B cell (primary cell): Measurements from ENCODE around the gene SLC1A4. TPM values are rescaled to one million over a fixed set of nuclear protein-coding genes. Genes with fewer than 3 reads are reported as not detected.

Experiments
- ATAC-seq: fragments of 200-7000 bp; cut with Tn5 transposase; one replicate; pipeline ENCODE4 v1.10.0; 2021; ENCODE audit warnings: low read depth, mild to moderate bottlenecking, moderate number of reproducible peaks, moderate library complexity
- CTCF ChIA-PET: fragments of 350-600 bp; sonication (Branson Sonifier 250); formaldehyde crosslinking; loops from one replicate; lab custom pipeline; 2021; ENCODE audit warnings: antibody characterized with exemption, inconsistent platforms; lab: Charles Lee
- POLR2A ChIA-PET: fragments of 350-600 bp; sonication (Branson Sonifier 250); formaldehyde crosslinking; loops from one replicate; lab custom pipeline; 2021; ENCODE audit warnings: antibody characterized with exemption; lab: Charles Lee
- DNase-seq: peaks from one replicate; pipeline ENCODE4 v3.0.0; 2013
- H2AFZ ChIP-seq: 2 replicates; pipeline ENCODE4 v1.6.1; 2012; ENCODE audit warnings: mild to moderate bottlenecking, low read depth, low read length; ENCODE audit not compliant: insufficient read depth, poor library complexity, severe bottlenecking
- H3K27ac ChIP-seq, 2 donors: 1 replicate in 1 of 2; 2 replicates in 1 of 2; pipeline ENCODE4 v1.5.1; 2012 to 2013; ENCODE audit warnings: low read length in 2 of 2, mild to moderate bottlenecking in 2 of 2, moderate library complexity in 1 of 2
- H3K27me3 ChIP-seq, 4 experiments: fragments of 200-600 bp in 1 of 4; sonication (generic) in 1 of 4; replicated peaks in 1 of 4; 1 replicate in 2 of 4; 2 replicates in 2 of 4; pipeline versions ENCODE4 v1.6.1 to v1.7.0; 2013 to 2016; ENCODE audit warnings: low read length in 3 of 4, mild to moderate bottlenecking in 2 of 4, mixed read lengths in 1 of 4, moderate library complexity in 1 of 4; ENCODE audit not compliant: insufficient read depth in 4 of 4, control insufficient read depth in 3 of 4; ENCODE audit errors: control extremely low read depth in 1 of 4
- H3K36me3 ChIP-seq, 2 experiments: replicated peaks in 1 of 2; 1 replicate in 1 of 2; 2 replicates in 1 of 2; pipeline versions ENCODE4 v1.6.1 to v1.7.1; 2013; ENCODE audit warnings: low read length in 1 of 2; ENCODE audit not compliant: insufficient read depth in 2 of 2, control insufficient read depth in 1 of 2; ENCODE audit errors: control extremely low read depth in 1 of 2, extremely low read depth in 1 of 2
- H3K4me1 ChIP-seq, 2 donors: fragments of 200-600 bp in 1 of 2; sonication (generic) in 1 of 2; 1 replicate in 1 of 2; 2 replicates in 1 of 2; pipeline versions ENCODE4 v1.5.1 to v1.6.1; 2013 to 2017; ENCODE audit warnings: low read length in 2 of 2; ENCODE audit not compliant: control insufficient read depth in 2 of 2, insufficient read depth in 2 of 2
- H3K4me2 ChIP-seq: replicated peaks from 2 replicates; pipeline ENCODE3; 2012; ENCODE audit warnings: mild to moderate bottlenecking, low read depth, low read length; ENCODE audit not compliant: poor library complexity, severe bottlenecking
- H3K4me3 ChIP-seq, 5 experiments: fragments of 200-600 bp in 1 of 5; sonication (generic) in 1 of 5; 1 replicate in 3 of 5; 2 replicates in 2 of 5; pipeline versions ENCODE4 v1.5.1 to v1.7.0; 2011 to 2016; ENCODE audit warnings: low read length in 4 of 5, mild to moderate bottlenecking in 4 of 5, low read depth in 2 of 5, control low read depth in 1 of 5, moderate library complexity in 1 of 5; ENCODE audit not compliant: insufficient read depth in 1 of 5; ENCODE audit errors: control extremely low read depth in 1 of 5, extremely low read depth in 1 of 5
- H3K79me2 ChIP-seq: fragments of 200-600 bp; sonication (generic); one replicate; pipeline ENCODE4 v1.6.0; 2016; ENCODE audit warnings: low read length; ENCODE audit not compliant: control insufficient read depth, insufficient read depth
- H3K9ac ChIP-seq: fragments of 200-600 bp; sonication (generic); 2 replicates; pipeline ENCODE4 v1.6.1; 2017; ENCODE audit warnings: mild to moderate bottlenecking, low read length, moderate library complexity
- H3K9me3 ChIP-seq, 3 donors: one replicate each; pipeline versions ENCODE4 v1.6.1 to v1.7.1; 2013; ENCODE audit warnings: low read length in 2 of 3; ENCODE audit not compliant: control insufficient read depth in 2 of 3, insufficient read depth in 1 of 3; ENCODE audit errors: control extremely low read depth in 1 of 3
- H4K20me1 ChIP-seq: 2 replicates; pipeline ENCODE4 v1.6.0; 2012; ENCODE audit warnings: mild to moderate bottlenecking, low read length; ENCODE audit not compliant: insufficient read depth, control insufficient read depth, poor library complexity, severe bottlenecking
- H3K27ac Mint-ChIP-seq: one replicate; pipeline ENCODE4 v1.8.0; 2021; ENCODE audit warnings: mixed read lengths
- H3K27me3 Mint-ChIP-seq: one replicate; pipeline ENCODE4 v1.8.0; 2021; ENCODE audit warnings: mixed read lengths
- H3K4me1 Mint-ChIP-seq: one replicate; pipeline ENCODE4 v1.8.0; 2021; ENCODE audit warnings: mixed read lengths
- H3K4me3 Mint-ChIP-seq: one replicate; pipeline ENCODE4 v1.8.0; 2021; ENCODE audit warnings: mixed read lengths
- H3K9me3 Mint-ChIP-seq: one replicate; pipeline ENCODE4 v1.8.0; 2022; ENCODE audit warnings: mixed read lengths; ENCODE audit not compliant: insufficient read depth
- EZH2 ChIP-seq: IDR thresholded peaks from 2 replicates; pipeline ENCODE4 v1.6.1; 2012; ENCODE audit warnings: borderline replicate concordance, low read depth, mild to moderate bottlenecking, moderate library complexity, low read length; ENCODE audit not compliant: insufficient read depth, poor library complexity, severe bottlenecking
- WGBS: methylation state at CpG from one replicate; pipeline ENCODE4 v1.1.5; 2013; ENCODE audit warnings: missing lambda C conversion rate; ENCODE audit not compliant: insufficient coverage; 5-methylcytosine and 5-hydroxymethylcytosine counted together
- intact Hi-C: fragments of 100-400 bp; cut with micrococcal nuclease; formaldehyde crosslinking; loops from one replicate; pipeline ENCODE4 v1.10.0; 2022
- polyA plus RNA-seq: library from polyadenylated mRNA; depleted of rRNA; stranded (reverse); fragments of >200 nt; gene quantifications from 2 replicates; pipeline ENCODE4 v1.2.3, GENCODE V29; 2012
- total RNA-seq, 2 donors: library from RNA; stranded (reverse); fragments of 120-200 nt in 1 of 2; gene quantifications; 1 replicate in 1 of 2; 2 replicates in 1 of 2; pipeline versions ENCODE4 v1.2.3 to v1.2.4, GENCODE V29; 2013 to 2022
- TF ChIP-seq, protein P1 (sequence below): fragments of 200-600 bp; IDR thresholded peaks from one replicate; pipeline ENCODE4 v1.8.0; 2022; ENCODE audit warnings: antibody characterized with exemption, mild to moderate bottlenecking

Gene SLC1A4
- total and polyA plus RNA-seq, 2 donors (not counting 1 experiment from before 2014, with no cell fraction given): 1.7 to 15.7 TPM

DNA sequence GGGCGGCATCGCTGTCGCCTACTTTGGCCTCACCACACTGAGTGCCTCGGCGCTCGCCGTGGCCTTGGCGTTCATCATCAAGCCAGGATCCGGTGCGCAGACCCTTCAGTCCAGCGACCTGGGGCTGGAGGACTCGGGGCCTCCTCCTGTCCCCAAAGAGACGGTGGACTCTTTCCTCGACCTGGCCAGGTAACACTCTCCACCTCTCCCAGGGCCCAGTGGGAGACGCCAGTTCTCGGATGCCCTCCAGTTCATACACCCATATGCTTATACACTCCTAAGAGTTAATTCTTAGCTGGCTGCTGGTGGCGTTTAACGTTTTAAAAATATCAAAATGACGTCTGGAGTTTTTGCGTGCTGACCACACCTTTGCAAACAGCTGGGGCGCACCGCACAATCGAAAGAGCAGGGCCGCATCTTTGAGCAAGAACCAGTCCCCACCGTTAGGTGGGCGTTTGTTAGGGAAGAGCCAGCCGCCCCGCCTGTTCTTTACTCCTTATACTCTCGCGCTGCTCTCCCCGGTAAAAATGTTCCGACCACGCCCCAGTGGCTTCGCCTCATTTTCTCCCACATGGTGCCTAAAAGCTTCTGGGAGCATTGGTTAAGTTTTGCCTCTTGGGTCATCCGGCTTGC is 899 bp downstream of the SLC1A4 start:
- Histone ChIP-seq H3K36me3 (peaks cover 0 to under 1% of the 10 kb centered on the region in 2 experiments), H2AFZ (peak overlapping the region; percentile 82), H4K20me1 (no peaks in the 10 kb centered on the region), H3K79me2 (peaks cover 36% of the 10 kb centered on the region), H3K27me3 (no peaks in the 10 kb centered on the region), H3K4me1 (peaks cover 17 to 24% of the 10 kb centered on the region in 2 donors), H3K4me3 (peak overlapping the region; percentile 28 to 87 (median 81)), H3K9me3 (no peaks in the 10 kb centered on the region), H3K9ac (peak overlapping the region; percentile 90), H3K4me2 (peak overlapping the region; percentile 99), H3K27ac (no peak overlapping the region)
- DNase-seq (peak; percentile 27), ATAC-seq (no peak)
- Mint-ChIP-seq H3K4me1 (peaks cover 37% of the 10 kb centered on the region), H3K27me3 (no peaks in the 10 kb centered on the region), H3K4me3 (peak overlapping the region; percentile 90), H3K27ac (peak overlapping the region; percentile 51), H3K9me3 (no peaks in the 10 kb centered on the region)
- intact Hi-C loops: loop anchor here (1.0 to 2.0 kb wide), 4 partner anchors 41 to 65 kb away; no protein-coding TSS in a partner anchor
- 33% methylated on average over 28 of the region's 35 CpGs for WGBS
- TF ChIP-seq EZH2: no peak
- TF ChIP-seq, protein P1, sequence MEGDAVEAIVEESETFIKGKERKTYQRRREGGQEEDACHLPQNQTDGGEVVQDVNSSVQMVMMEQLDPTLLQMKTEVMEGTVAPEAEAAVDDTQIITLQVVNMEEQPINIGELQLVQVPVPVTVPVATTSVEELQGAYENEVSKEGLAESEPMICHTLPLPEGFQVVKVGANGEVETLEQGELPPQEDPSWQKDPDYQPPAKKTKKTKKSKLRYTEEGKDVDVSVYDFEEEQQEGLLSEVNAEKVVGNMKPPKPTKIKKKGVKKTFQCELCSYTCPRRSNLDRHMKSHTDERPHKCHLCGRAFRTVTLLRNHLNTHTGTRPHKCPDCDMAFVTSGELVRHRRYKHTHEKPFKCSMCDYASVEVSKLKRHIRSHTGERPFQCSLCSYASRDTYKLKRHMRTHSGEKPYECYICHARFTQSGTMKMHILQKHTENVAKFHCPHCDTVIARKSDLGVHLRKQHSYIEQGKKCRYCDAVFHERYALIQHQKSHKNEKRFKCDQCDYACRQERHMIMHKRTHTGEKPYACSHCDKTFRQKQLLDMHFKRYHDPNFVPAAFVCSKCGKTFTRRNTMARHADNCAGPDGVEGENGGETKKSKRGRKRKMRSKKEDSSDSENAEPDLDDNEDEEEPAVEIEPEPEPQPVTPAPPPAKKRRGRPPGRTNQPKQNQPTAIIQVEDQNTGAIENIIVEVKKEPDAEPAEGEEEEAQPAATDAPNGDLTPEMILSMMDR: no peak
- POLR2A ChIA-PET: interaction anchor here (0.6 to 0.9 kb wide), 2 partner anchors 43 to 57 kb away, joined by 4 to 5 read pairs; no protein-coding TSS in a partner anchor
- CTCF ChIA-PET: interaction anchor here (0.5 to 11.7 kb wide), 7 partner anchors 17 to 558 kb away, joined by 3 to 125 read pairs (median 3); partner anchors contain the start of gene CEP68

DNA sequence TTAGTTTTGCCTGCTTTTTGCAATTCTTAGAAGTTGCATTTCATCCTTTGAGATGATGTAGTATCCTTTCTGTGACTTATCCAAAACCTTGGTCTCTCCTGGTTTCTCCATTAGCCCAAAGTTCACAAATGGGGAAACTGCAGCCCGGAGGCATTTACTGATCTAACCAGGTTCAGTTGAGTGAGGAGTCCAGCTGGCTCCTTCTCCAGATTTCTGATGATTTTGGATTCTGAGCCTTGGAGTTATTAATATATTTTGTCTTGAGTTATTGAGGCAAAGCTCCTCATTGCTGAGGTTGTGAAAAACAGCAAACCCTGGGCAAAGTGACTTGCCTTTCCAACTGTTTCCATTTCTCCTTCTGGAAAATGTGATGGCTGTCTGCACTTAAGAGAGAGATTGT is 1.7 kb downstream of the SLC1A4 start:
- no peak overlapping the region for H3K27ac Mint-ChIP-seq
- H3K4me1 Mint-ChIP-seq: peaks cover 37% of the 10 kb centered on the region
- peak overlapping the region; percentile 90 for H3K9ac ChIP-seq

More for the DNA sequence above, 1.7 kb downstream of the SLC1A4 start:
- Histone ChIP-seq H3K27ac (no peak overlapping the region), H3K27me3 (no peaks in the 10 kb centered on the region), H3K36me3 (peaks cover 0 to 4% of the 10 kb centered on the region in 2 experiments), H3K4me1 (peaks cover 17 to 24% of the 10 kb centered on the region in 2 donors), H2AFZ (no peak overlapping the region), H4K20me1 (no peaks in the 10 kb centered on the region), H3K79me2 (peaks cover 41% of the 10 kb centered on the region), H3K4me3 (peak overlapping the region in 1 of 5 experiments; percentile 81), H3K9me3 (no peaks in the 10 kb centered on the region), H3K4me2 (peak overlapping the region; percentile 99)
- CTCF ChIA-PET: interaction anchor here (0.5 to 11.7 kb wide), 7 partner anchors 11 to 557 kb away, joined by 3 to 125 read pairs (median 3); no protein-coding TSS in a partner anchor
- no peak for ATAC-seq
- TF ChIP-seq, protein P1: no peak
- no peak for TF ChIP-seq EZH2
- intact Hi-C loops: no loop called here
- DNase-seq: no peak
- Mint-ChIP-seq H3K27me3 (no peaks in the 10 kb centered on the region), H3K9me3 (no peaks in the 10 kb centered on the region), H3K4me3 (peak overlapping the region; percentile 90)
- POLR2A ChIA-PET: no interaction called here
- 100% methylated on average over 1 of the region's 1 CpG for WGBS
